ENCODE results near the gene GOLGA6L10.
"Not testable (repeated sequence)": the region's sequence is repeated elsewhere in the genome, so short reads cannot be mapped to it uniquely, and the experiment has no call there.

The GOLGA6L10 gene

GRCh38 chr15:82349375-82349774 is at the start of gene GOLGA6L10:
TSS of gene GOLGA6L10 (minus strand) at chr15:82349475. CDS start at chr15:82349375, 100 bp downstream.
- not testable (repeated sequence) for H3K27ac ChIP-seq

GRCh38 chr15:82398785-82399184 is 49.5 kb upstream of the GOLGA6L10 start:
- TF ChIP-seq ZFX (IDR thresholded peaks at IDR 0.05) (no peak), CTCF (conservative IDR thresholded peaks at IDR 0.05) (no peak)
- H3K27ac ChIP-seq: no peak overlapping the region

- H3K27ac ChIP-seq: no peak overlapping the region
- no peak for TF ChIP-seq ZFX (IDR thresholded peaks at IDR 0.05)
- no peak for TF ChIP-seq CTCF (conservative IDR thresholded peaks at IDR 0.05)
Measured at GRCh38 chr15:82397817-82398216, 48.5 kb upstream of the GOLGA6L10 start.

GRCh38 chr15:82395788-82396187 is 46.5 kb upstream of the GOLGA6L10 start:
- H3K27ac ChIP-seq: not testable (repeated sequence)

GRCh38 chr15:82393671-82394070 is 44.4 kb upstream of the GOLGA6L10 start:
- H3K27ac ChIP-seq: no peak overlapping the region
- TF ChIP-seq ZFX (IDR thresholded peaks at IDR 0.05) (no peak), CTCF (conservative IDR thresholded peaks at IDR 0.05) (no peak)

- not testable (repeated sequence) for H3K27ac ChIP-seq
Measured at GRCh38 chr15:82392077-82392476, 42.8 kb upstream of the GOLGA6L10 start.

GRCh38 chr15:82390152-82390551 is 40.9 kb upstream of the GOLGA6L10 start:
- not testable (repeated sequence) for H3K27ac ChIP-seq

GRCh38 chr15:82387209-82387608 is 37.9 kb upstream of the GOLGA6L10 start:
- H3K27ac ChIP-seq: not testable (repeated sequence)

- H3K27ac ChIP-seq: not testable (repeated sequence)
Measured at GRCh38 chr15:82381330-82381955, 32.2 kb upstream of the GOLGA6L10 start.

- not testable (repeated sequence) for H3K27ac ChIP-seq
- TF ChIP-seq CTCF (conservative IDR thresholded peaks at IDR 0.05): peak; percentile 22
Measured at GRCh38 chr15:82379552-82379951, 30.3 kb upstream of the GOLGA6L10 start.

- not testable (repeated sequence) for H3K27ac ChIP-seq
Measured at GRCh38 chr15:82373661-82374060, 24.4 kb upstream of the GOLGA6L10 start.

- TF ChIP-seq CTCF (conservative IDR thresholded peaks at IDR 0.05) (no peak), ZFX (IDR thresholded peaks at IDR 0.05) (no peak)
- no peak overlapping the region for H3K27ac ChIP-seq
Measured at GRCh38 chr15:82371656-82372055, 22.4 kb upstream of the GOLGA6L10 start.

GRCh38 chr15:82367790-82368189 is 18.5 kb upstream of the GOLGA6L10 start:
- not testable (repeated sequence) for H3K27ac ChIP-seq

- H3K27ac ChIP-seq: not testable (repeated sequence)
Measured at GRCh38 chr15:82365692-82366323, 16.5 kb upstream of the GOLGA6L10 start.

- not testable (repeated sequence) for H3K27ac ChIP-seq
Measured at GRCh38 chr15:82364548-82364947, 15.3 kb upstream of the GOLGA6L10 start.

All from C4-2B (cell line).